MCF 10A (cell line): ENCODE measurements around the gene DIO2. TPM values are rescaled to one million over a fixed set of nuclear protein-coding genes. Genes with fewer than 3 reads are reported as not detected.

Experiments used
- BruUV-seq: library from RNA; stranded (reverse); fragments of 400-500 nt; replicated peaks from 2 replicates; lab custom pipeline; 2021; lab: Mats Ljungman, UMichigan
- CTCF ChIA-PET: fragments of 300-600 bp; sonication (Branson Sonifier 250); formaldehyde crosslinking; extraction: SDS; loops from one replicate; lab custom pipeline; 2021; ENCODE audit warnings: antibody characterized with exemption, inconsistent platforms; lab: Yijun Ruan, JAX
- POLR2A ChIA-PET: fragments of 300-600, 350-650 bp; sonication (Branson Sonifier 250); formaldehyde crosslinking; extraction: SDS; loops from one replicate; lab custom pipeline; 2020; ENCODE audit warnings: antibody characterized with exemption, inconsistent platforms; lab: Yijun Ruan, JAX
- DNase-seq: peaks from one replicate; pipeline ENCODE4 v3.0.0-alpha.2; 2018; ENCODE audit not compliant: unreplicated experiment
- H3K27ac Mint-ChIP-seq: one replicate; pipeline ENCODE4 v1.8.0; 2022; ENCODE audit warnings: mild to moderate bottlenecking, low read depth, mixed read lengths; ENCODE audit not compliant: unreplicated experiment
- H3K27me3 Mint-ChIP-seq: one replicate; pipeline ENCODE4 v1.8.0; 2022; ENCODE audit warnings: mixed read lengths; ENCODE audit not compliant: insufficient read depth, unreplicated experiment
- H3K36me3 Mint-ChIP-seq: one replicate; pipeline ENCODE4 v1.8.0; 2022; ENCODE audit warnings: mild to moderate bottlenecking, moderate library complexity, mixed read lengths; ENCODE audit not compliant: insufficient read depth, unreplicated experiment
- H3K4me1 Mint-ChIP-seq: one replicate; pipeline ENCODE4 v1.8.0; 2022; ENCODE audit warnings: mixed read lengths; ENCODE audit not compliant: insufficient read depth, unreplicated experiment
- H3K4me3 Mint-ChIP-seq: one replicate; pipeline ENCODE4 v1.8.0; 2022; ENCODE audit warnings: mild to moderate bottlenecking, moderate library complexity, mixed read lengths; ENCODE audit not compliant: unreplicated experiment
- H3K9me3 Mint-ChIP-seq: one replicate; pipeline ENCODE4 v1.8.0; 2022; ENCODE audit warnings: mixed read lengths; ENCODE audit not compliant: unreplicated experiment
- CTCF ChIP-seq: fragments of 200-600 bp; IDR thresholded peaks from one replicate; pipeline ENCODE4 v1.8.0; 2022; ENCODE audit warnings: antibody characterized with exemption, mild to moderate bottlenecking; ENCODE audit not compliant: unreplicated experiment
- intact Hi-C: fragments of 100-400 bp; cut with micrococcal nuclease; formaldehyde crosslinking; loops from 2 replicates; pipeline ENCODE4 v1.14.1; 2022
- total RNA-seq: library from RNA; stranded (reverse); gene quantifications from 2 replicates; pipeline ENCODE4 v1.2.3, GENCODE V29; 2022

The DIO2 gene
- total RNA-seq, 1 experiment from 2014 or later, result 0.26 TPM

GRCh38 chr14:80215756-80216581 is 4.7 kb upstream of the DIO2 start:
- POLR2A ChIA-PET, result no interaction called here

GRCh38 chr14:80215081-80215480 is 3.8 kb upstream of the DIO2 start:
- no TSS peak for BruUV-seq
- Mint-ChIP-seq H3K27me3 (no peaks in the 10 kb centered on the region), H3K4me3 (no peak overlapping the region), H3K27ac (no peak overlapping the region), H3K4me1 (peaks cover 10% of the 10 kb centered on the region), H3K36me3 (no peaks in the 10 kb centered on the region), H3K9me3 (no peaks in the 10 kb centered on the region)
- intact Hi-C loops, result no loop called here
- no peak for TF ChIP-seq CTCF
- DNase-seq, result no peak
- POLR2A ChIA-PET, result no interaction called here
- CTCF ChIA-PET, result no interaction called here

More at GRCh38 chr14:80215756-80216581, 4.7 kb upstream of the DIO2 start:
- no peak for TF ChIP-seq CTCF
- H3K36me3 Mint-ChIP-seq, result no peaks in the 10 kb centered on the region
- H3K4me3 Mint-ChIP-seq, result no peak overlapping the region
- H3K9me3 Mint-ChIP-seq, result no peaks in the 10 kb centered on the region
- BruUV-seq, result no TSS peak
- intact Hi-C loops, result no loop called here
- no peak overlapping the region for H3K27ac Mint-ChIP-seq
- DNase-seq, result peak; percentile 23
- CTCF ChIA-PET, result interaction anchor here (0.6 to 2.1 kb wide), 3 partner anchors 27 to 739 kb away, joined by 3 to 9 read pairs (median 3); partner anchors contain the start of gene TSHR
- H3K4me1 Mint-ChIP-seq, result peaks cover 10% of the 10 kb centered on the region
- H3K27me3 Mint-ChIP-seq, result no peaks in the 10 kb centered on the region

GRCh38 chr14:80213602-80214001 is 2.3 kb upstream of the DIO2 start:
- ChIA-PET CTCF (interaction anchor here (0.5 to 2.3 kb wide), 31 partner anchors 9 to 1255 kb away, joined by 3 to 28 read pairs (median 3); no protein-coding TSS in a partner anchor), POLR2A (interaction anchor here (1.9 kb wide), 1 partner anchor 375 kb away, joined by 5 read pairs; no protein-coding TSS in a partner anchor)
- BruUV-seq, result no TSS peak
- no peak overlapping the region for H3K4me3 Mint-ChIP-seq
- H3K27me3 Mint-ChIP-seq, result no peaks in the 10 kb centered on the region
- H3K4me1 Mint-ChIP-seq, result peaks cover 11% of the 10 kb centered on the region
- no peak overlapping the region for H3K27ac Mint-ChIP-seq
- no peaks in the 10 kb centered on the region for H3K9me3 Mint-ChIP-seq
- TF ChIP-seq CTCF, result peak; percentile 79
- DNase-seq, result peak; percentile 83
- H3K36me3 Mint-ChIP-seq, result no peaks in the 10 kb centered on the region
- intact Hi-C loops, result loop anchor here (1.0 to 2.0 kb wide), 4 partner anchors 151 to 637 kb away; no protein-coding TSS in a partner anchor

- H3K4me1 Mint-ChIP-seq, result peaks cover 13% of the 10 kb centered on the region
- CTCF ChIA-PET, result interaction anchor here (2.3 kb wide), 1 partner anchor 374 kb away, joined by 28 read pairs; no protein-coding TSS in a partner anchor
- DNase-seq, result peak; percentile 56
Measured at GRCh38 chr14:80212023-80212397, 706 bp upstream of the DIO2 start.

More at GRCh38 chr14:80212023-80212397, 706 bp upstream of the DIO2 start:
- intact Hi-C loops, result loop anchor here (2.0 kb wide), 1 partner anchor 153 kb away; no protein-coding TSS in a partner anchor
- POLR2A ChIA-PET, result interaction anchor here (0.6 kb wide), 1 partner anchor 45 kb away, joined by 3 read pairs; no protein-coding TSS in a partner anchor
- Mint-ChIP-seq H3K9me3 (no peaks in the 10 kb centered on the region), H3K27ac (peak overlapping the region; percentile 32), H3K27me3 (no peaks in the 10 kb centered on the region), H3K36me3 (no peaks in the 10 kb centered on the region), H3K4me3 (peak overlapping the region; percentile 56)
- no peak for TF ChIP-seq CTCF
- no TSS peak for BruUV-seq
